K562 (cell line): ENCODE data around the gene SSBP1. TPM values are rescaled to one million over a fixed set of nuclear protein-coding genes. Genes with fewer than 3 reads are reported as not detected.
A peak's percentile ranks its signal among the peaks of the same experiment; 100 is the strongest.

ENCODE experiments used
- CEBPG ChIP-seq, 3 experiments: fragments of 200-800 bp in 1 of 3; sonication (Bioruptor generic) in 1 of 3; sonication (generic) in 1 of 3; formaldehyde crosslinking in 1 of 3; IDR thresholded peaks in 2 of 3; conservative IDR thresholded peaks in 1 of 3; 2 replicates each; pipeline versions ENCODE4 v1.6.1 to v1.8.0; 2016 to 2022; ENCODE audit warnings: missing compliant biosample characterization in 2 of 3, missing genetic modification characterization in 2 of 3, mild to moderate bottlenecking in 1 of 3, missing genetic modification reagents in 1 of 3
- FOSL1 ChIP-seq: fragments of 200-800 bp; sonication (Bioruptor generic); conservative IDR thresholded peaks from 2 replicates; pipeline ENCODE4 v1.6.1; 2016; ENCODE audit warnings: missing genetic modification characterization, missing compliant biosample characterization
- GABPA ChIP-seq: fragments of 200-800 bp; sonication (Bioruptor generic); conservative IDR thresholded peaks from 2 replicates; pipeline ENCODE4 v1.6.1; 2016; ENCODE audit warnings: low read depth, missing genetic modification characterization, missing compliant biosample characterization
- HLTF ChIP-seq: fragments of 450-650 bp; IDR thresholded peaks from 2 replicates; pipeline ENCODE4 v1.6.1; 2016
- HMG20A ChIP-seq: fragments of 450-650 bp; formaldehyde crosslinking; conservative IDR thresholded peaks from 2 replicates; pipeline ENCODE4 v1.4.0; 2020; ENCODE audit warnings: mild to moderate bottlenecking, mixed read lengths
- MED1 ChIP-seq: sonication (generic); formaldehyde crosslinking; IDR thresholded peaks from 2 replicates; pipeline ENCODE4 v1.8.1; 2023; ENCODE audit warnings: missing genetic modification reagents, borderline replicate concordance
- NFE2L1 ChIP-seq: fragments of 450-650 bp; IDR thresholded peaks from 2 replicates; pipeline ENCODE4 v1.6.1; 2016; ENCODE audit warnings: missing genetic modification characterization, low read depth, mild to moderate bottlenecking, missing compliant biosample characterization, moderate library complexity, borderline replicate concordance
- NR2F6 ChIP-seq: fragments of 450-650 bp; formaldehyde crosslinking; IDR thresholded peaks from 2 replicates; pipeline ENCODE4 v1.4.0; 2020; ENCODE audit warnings: mild to moderate bottlenecking
- TRIM25 ChIP-seq: fragments of 450-650 bp; IDR thresholded peaks from 2 replicates; pipeline ENCODE4 v1.7.0; 2016; ENCODE audit warnings: borderline replicate concordance
- ZEB2 ChIP-seq: fragments of 450-650 bp; IDR thresholded peaks from 2 replicates; pipeline ENCODE4 v1.6.1; 2016
- ZNF12 ChIP-seq: sonication (generic); formaldehyde crosslinking; IDR thresholded peaks from 2 replicates; pipeline ENCODE4 v1.4.0; 2020; ENCODE audit warnings: mild to moderate bottlenecking, missing genetic modification reagents
- polyA plus RNA-seq, 8 experiments: library from polyadenylated mRNA; depleted of rRNA in 4 of 8; stranded (reverse) in 5 of 8; unstranded in 3 of 8; fragments of >200 nt; fragmentation: Nextera tagmentation in 2 of 8; fragmentation: Illumina TruSeq in 1 of 8; extraction: Ambion mirVana in 2 of 8; extraction: Trizol in 1 of 8; gene quantifications; 2 replicates each; pipeline versions ENCODE4 v1.2.1 to v1.2.3, GENCODE V29; 2011 to 2014; ENCODE audit warnings: inconsistent platforms in 1 of 8, missing spikeins in 1 of 8
- total RNA-seq, 7 experiments: library from RNA; depleted of rRNA in 6 of 7; stranded (reverse); fragments of >200 nt in 6 of 7; fragmentation: Illumina TruSeq in 2 of 7; extraction: Trizol in 2 of 7; gene quantifications; 2 replicates each; pipeline versions ENCODE4 v1.2.1 to v1.2.3, GENCODE V29; 2011 to 2021; ENCODE audit warnings: low replicate concordance in 1 of 7
- TF ChIP-seq, protein P1 (sequence below): fragments of 450-650 bp; formaldehyde crosslinking; conservative IDR thresholded peaks from 2 replicates; pipeline ENCODE4 v1.4.0; 2022; ENCODE audit warnings: mild to moderate bottlenecking, missing genetic modification characterization
- TF ChIP-seq, protein P2 (sequence below): fragments of 450-650 bp; IDR thresholded peaks from 2 replicates; pipeline ENCODE4 v1.6.1; 2017; ENCODE audit warnings: mild to moderate bottlenecking, moderate library complexity
- TF ChIP-seq, protein P3 (sequence below), 2 experiments: fragments of 450-650 bp; IDR thresholded peaks; 2 replicates each; pipeline ENCODE4 v1.6.1; 2018; ENCODE audit warnings: mild to moderate bottlenecking in 2 of 2, low read depth in 1 of 2; ENCODE audit not compliant: partially characterized antibody in 2 of 2
- TF ChIP-seq, protein P4 (sequence below): fragments of 250-450 bp; sonication (Bioruptor Pico); IDR thresholded peaks from 2 replicates; pipeline ENCODE4 v1.6.1; 2021; ENCODE audit warnings: mild to moderate bottlenecking
- TF ChIP-seq, protein P5 (sequence below): sonication (generic); formaldehyde crosslinking; IDR thresholded peaks from 2 replicates; pipeline ENCODE4 v1.8.0; 2022; ENCODE audit warnings: missing genetic modification reagents, mild to moderate bottlenecking, moderate library complexity, borderline replicate concordance

The SSBP1 gene
- total and polyA plus RNA-seq, 9 of the 15 experiments (the other 6 are each of a cell fraction or from before 2014, with no cell fraction given) = 404 to 1,996 (median 835) TPM

DNA sequence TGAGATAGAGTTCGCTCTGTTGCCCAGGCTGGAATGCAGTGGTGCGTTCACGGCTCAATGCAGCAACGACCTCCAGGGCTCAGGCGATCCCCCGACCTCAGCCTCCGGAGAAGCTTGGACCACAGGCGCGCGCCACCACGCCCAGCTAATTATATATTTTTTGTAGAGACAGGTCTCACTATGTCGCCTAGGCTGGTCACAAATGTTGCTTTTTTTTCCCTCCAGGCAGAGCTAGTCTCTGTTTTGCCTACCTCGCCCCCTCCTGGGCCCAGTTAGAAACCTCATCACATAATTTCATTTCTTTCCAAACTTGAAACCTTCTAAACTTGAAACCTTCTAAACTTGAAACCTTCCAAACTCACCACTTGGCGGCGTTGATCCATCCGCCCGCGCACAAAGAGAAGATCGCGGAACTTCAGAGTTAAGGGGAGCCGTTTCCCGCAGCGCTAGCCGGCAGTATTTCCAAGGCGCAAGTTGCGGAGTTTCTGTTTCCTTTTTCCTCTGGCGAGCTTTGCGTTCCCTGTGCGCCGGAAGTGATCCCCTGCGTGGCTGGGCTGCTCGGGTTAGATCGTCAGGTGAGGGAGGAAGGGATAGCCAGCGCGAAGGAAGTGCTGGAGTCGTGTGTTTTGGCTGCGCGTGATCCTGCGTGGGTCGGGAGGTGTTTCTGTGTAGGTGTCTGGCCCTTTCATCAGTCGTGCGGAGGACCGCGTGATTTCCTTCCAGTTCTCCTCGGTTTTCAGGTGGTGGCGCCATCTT is at the start of gene SSBP1 (continued):
- TF ChIP-seq, protein P1, sequence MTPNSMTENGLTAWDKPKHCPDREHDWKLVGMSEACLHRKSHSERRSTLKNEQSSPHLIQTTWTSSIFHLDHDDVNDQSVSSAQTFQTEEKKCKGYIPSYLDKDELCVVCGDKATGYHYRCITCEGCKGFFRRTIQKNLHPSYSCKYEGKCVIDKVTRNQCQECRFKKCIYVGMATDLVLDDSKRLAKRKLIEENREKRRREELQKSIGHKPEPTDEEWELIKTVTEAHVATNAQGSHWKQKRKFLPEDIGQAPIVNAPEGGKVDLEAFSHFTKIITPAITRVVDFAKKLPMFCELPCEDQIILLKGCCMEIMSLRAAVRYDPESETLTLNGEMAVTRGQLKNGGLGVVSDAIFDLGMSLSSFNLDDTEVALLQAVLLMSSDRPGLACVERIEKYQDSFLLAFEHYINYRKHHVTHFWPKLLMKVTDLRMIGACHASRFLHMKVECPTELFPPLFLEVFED (CRISPR knock-in tag) = peak; percentile 96
- TF ChIP-seq NFE2L1 (tag) (no peak), ZNF12 (CRISPR knock-in tag) (no peak), FOSL1 (tag) (peak; percentile 60), ZEB2 (peak; percentile 99), TRIM25 (no peak), HLTF (peak; percentile 98), GABPA (tag) (peak; percentile 100), MED1 (CRISPR knock-in tag) (no peak), NR2F6 (CRISPR knock-in tag) (peak; percentile 74), CEBPG (CRISPR knock-in tag; IDR thresholded peaks at IDR 0.05) (peak; percentile 80), CEBPG (tag; conservative IDR thresholded peaks at IDR 0.05 in 1 of 2, IDR thresholded peaks at IDR 0.05 in 1 of 2) (0 out of 4 replicates have a peak, but pooled peaks of 1 of the 2 experiments have one; percentile 27), HMG20A (CRISPR knock-in tag) (0 out of 2 replicates have a peak, but pooled peaks have one; percentile 56)
- TF ChIP-seq, protein P2, sequence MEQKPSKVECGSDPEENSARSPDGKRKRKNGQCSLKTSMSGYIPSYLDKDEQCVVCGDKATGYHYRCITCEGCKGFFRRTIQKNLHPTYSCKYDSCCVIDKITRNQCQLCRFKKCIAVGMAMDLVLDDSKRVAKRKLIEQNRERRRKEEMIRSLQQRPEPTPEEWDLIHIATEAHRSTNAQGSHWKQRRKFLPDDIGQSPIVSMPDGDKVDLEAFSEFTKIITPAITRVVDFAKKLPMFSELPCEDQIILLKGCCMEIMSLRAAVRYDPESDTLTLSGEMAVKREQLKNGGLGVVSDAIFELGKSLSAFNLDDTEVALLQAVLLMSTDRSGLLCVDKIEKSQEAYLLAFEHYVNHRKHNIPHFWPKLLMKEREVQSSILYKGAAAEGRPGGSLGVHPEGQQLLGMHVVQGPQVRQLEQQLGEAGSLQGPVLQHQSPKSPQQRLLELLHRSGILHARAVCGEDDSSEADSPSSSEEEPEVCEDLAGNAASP = no peak
- TF ChIP-seq, protein P3, sequence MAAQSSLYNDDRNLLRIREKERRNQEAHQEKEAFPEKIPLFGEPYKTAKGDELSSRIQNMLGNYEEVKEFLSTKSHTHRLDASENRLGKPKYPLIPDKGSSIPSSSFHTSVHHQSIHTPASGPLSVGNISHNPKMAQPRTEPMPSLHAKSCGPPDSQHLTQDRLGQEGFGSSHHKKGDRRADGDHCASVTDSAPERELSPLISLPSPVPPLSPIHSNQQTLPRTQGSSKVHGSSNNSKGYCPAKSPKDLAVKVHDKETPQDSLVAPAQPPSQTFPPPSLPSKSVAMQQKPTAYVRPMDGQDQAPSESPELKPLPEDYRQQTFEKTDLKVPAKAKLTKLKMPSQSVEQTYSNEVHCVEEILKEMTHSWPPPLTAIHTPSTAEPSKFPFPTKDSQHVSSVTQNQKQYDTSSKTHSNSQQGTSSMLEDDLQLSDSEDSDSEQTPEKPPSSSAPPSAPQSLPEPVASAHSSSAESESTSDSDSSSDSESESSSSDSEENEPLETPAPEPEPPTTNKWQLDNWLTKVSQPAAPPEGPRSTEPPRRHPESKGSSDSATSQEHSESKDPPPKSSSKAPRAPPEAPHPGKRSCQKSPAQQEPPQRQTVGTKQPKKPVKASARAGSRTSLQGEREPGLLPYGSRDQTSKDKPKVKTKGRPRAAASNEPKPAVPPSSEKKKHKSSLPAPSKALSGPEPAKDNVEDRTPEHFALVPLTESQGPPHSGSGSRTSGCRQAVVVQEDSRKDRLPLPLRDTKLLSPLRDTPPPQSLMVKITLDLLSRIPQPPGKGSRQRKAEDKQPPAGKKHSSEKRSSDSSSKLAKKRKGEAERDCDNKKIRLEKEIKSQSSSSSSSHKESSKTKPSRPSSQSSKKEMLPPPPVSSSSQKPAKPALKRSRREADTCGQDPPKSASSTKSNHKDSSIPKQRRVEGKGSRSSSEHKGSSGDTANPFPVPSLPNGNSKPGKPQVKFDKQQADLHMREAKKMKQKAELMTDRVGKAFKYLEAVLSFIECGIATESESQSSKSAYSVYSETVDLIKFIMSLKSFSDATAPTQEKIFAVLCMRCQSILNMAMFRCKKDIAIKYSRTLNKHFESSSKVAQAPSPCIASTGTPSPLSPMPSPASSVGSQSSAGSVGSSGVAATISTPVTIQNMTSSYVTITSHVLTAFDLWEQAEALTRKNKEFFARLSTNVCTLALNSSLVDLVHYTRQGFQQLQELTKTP (IDR thresholded peaks at IDR 0.05; ENCODE audit: low read depth in 1 of 2, partially characterized antibody in 2 of 2) = peak; percentile 55 to 91
- TF ChIP-seq, protein P4, sequence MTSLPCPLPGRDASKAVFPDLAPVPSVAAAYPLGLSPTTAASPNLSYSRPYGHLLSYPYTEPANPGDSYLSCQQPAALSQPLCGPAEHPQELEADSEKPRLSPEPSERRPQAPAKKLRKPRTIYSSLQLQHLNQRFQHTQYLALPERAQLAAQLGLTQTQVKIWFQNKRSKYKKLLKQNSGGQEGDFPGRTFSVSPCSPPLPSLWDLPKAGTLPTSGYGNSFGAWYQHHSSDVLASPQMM (CRISPR knock-in tag) = no peak
- TF ChIP-seq, protein P5, sequence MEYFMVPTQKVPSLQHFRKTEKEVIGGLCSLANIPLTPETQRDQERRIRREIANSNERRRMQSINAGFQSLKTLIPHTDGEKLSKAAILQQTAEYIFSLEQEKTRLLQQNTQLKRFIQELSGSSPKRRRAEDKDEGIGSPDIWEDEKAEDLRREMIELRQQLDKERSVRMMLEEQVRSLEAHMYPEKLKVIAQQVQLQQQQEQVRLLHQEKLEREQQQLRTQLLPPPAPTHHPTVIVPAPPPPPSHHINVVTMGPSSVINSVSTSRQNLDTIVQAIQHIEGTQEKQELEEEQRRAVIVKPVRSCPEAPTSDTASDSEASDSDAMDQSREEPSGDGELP (CRISPR knock-in tag) = peak; percentile 96
